Stimulated activated memory B cell treated with anti-CD40 and anti-IgM and Interleukin-4, amounts not matched to agents 10 μg/mL and 1 μg/mL and 100 μg/mL, for 72 hours (primary cell): ENCODE results near the gene ADPGK.
A peak's percentile ranks its signal among the peaks of the same experiment; 100 is the strongest.

Experiments
- ATAC-seq: fragments of 150-1000 bp; cut with Tn5 transposase; 2 replicates; pipeline ENCODE4 v1.10.0; 2021
- H3K27ac Mint-ChIP-seq: one replicate; pipeline ENCODE4 v1.8.0; 2022; ENCODE audit warnings: mild to moderate bottlenecking, mixed read lengths
- H3K27me3 Mint-ChIP-seq: one replicate; pipeline ENCODE4 v1.8.0; 2022; ENCODE audit warnings: mixed read lengths
- H3K36me3 Mint-ChIP-seq: one replicate; pipeline ENCODE4 v1.8.0; 2022; ENCODE audit warnings: mixed read lengths
- H3K4me1 Mint-ChIP-seq: one replicate; pipeline ENCODE4 v1.8.0; 2022; ENCODE audit warnings: mixed read lengths
- H3K4me3 Mint-ChIP-seq: one replicate; pipeline ENCODE4 v1.8.0; 2022; ENCODE audit warnings: mild to moderate bottlenecking, moderate library complexity, mixed read lengths
- H3K9me3 Mint-ChIP-seq: one replicate; pipeline ENCODE4 v1.8.0; 2022; ENCODE audit warnings: mixed read lengths

ADPGK gene

GRCh38 chr15:72781631-72782030 is 1.9 kb downstream of the ADPGK start:
- Mint-ChIP-seq H3K27me3 (no peaks in the 10 kb centered on the region), H3K4me1 (peaks cover 58% of the 10 kb centered on the region), H3K4me3 (peak overlapping the region; percentile 59), H3K9me3 (no peaks in the 10 kb centered on the region), H3K27ac (peak overlapping the region; percentile 71), H3K36me3 (peaks cover 41% of the 10 kb centered on the region)
- no peak for ATAC-seq

GRCh38 chr15:72778796-72779195 is 4.8 kb downstream of the ADPGK start:
- Mint-ChIP-seq H3K27me3 (no peaks in the 10 kb centered on the region), H3K4me3 (no peak overlapping the region), H3K27ac (no peak overlapping the region), H3K4me1 (peaks cover 68% of the 10 kb centered on the region), H3K9me3 (no peaks in the 10 kb centered on the region), H3K36me3 (peaks cover 59% of the 10 kb centered on the region)
- no peak for ATAC-seq

- Mint-ChIP-seq H3K27ac (peak overlapping the region; percentile 79), H3K36me3 (peaks cover 70% of the 10 kb centered on the region), H3K4me1 (peaks cover 65% of the 10 kb centered on the region), H3K4me3 (peak overlapping the region; percentile 30), H3K9me3 (no peaks in the 10 kb centered on the region), H3K27me3 (no peaks in the 10 kb centered on the region)
- no peak for ATAC-seq
Observed at GRCh38 chr15:72774696-72775383, 8.7 kb downstream of the ADPGK start.

GRCh38 chr15:72771329-72771725 is 12.2 kb downstream of the ADPGK start:
- H3K9me3 Mint-ChIP-seq = peaks cover 3% of the 10 kb centered on the region
- H3K27ac Mint-ChIP-seq = no peak overlapping the region
- no peak overlapping the region for H3K4me3 Mint-ChIP-seq
- no peaks in the 10 kb centered on the region for H3K27me3 Mint-ChIP-seq
- ATAC-seq = no peak
- H3K36me3 Mint-ChIP-seq = peaks cover 76% of the 10 kb centered on the region
- H3K4me1 Mint-ChIP-seq = peaks cover 41% of the 10 kb centered on the region

GRCh38 chr15:72770673-72771328 is 12.8 kb downstream of the ADPGK start:
- peaks cover 3% of the 10 kb centered on the region for H3K9me3 Mint-ChIP-seq

GRCh38 chr15:72766780-72767179 is 16.8 kb downstream of the ADPGK start:
- no peak for ATAC-seq
- peaks cover 9% of the 10 kb centered on the region for H3K4me1 Mint-ChIP-seq
- peaks cover 3% of the 10 kb centered on the region for H3K9me3 Mint-ChIP-seq
- no peak overlapping the region for H3K4me3 Mint-ChIP-seq
- H3K27ac Mint-ChIP-seq = no peak overlapping the region
- peaks cover 63% of the 10 kb centered on the region for H3K36me3 Mint-ChIP-seq
- no peaks in the 10 kb centered on the region for H3K27me3 Mint-ChIP-seq

More at GRCh38 chr15:72770673-72771328, 12.8 kb downstream of the ADPGK start:
- H3K27me3 Mint-ChIP-seq = no peaks in the 10 kb centered on the region
- ATAC-seq = no peak
- peaks cover 75% of the 10 kb centered on the region for H3K36me3 Mint-ChIP-seq
- peaks cover 36% of the 10 kb centered on the region for H3K4me1 Mint-ChIP-seq
- H3K27ac Mint-ChIP-seq = no peak overlapping the region
- H3K4me3 Mint-ChIP-seq = no peak overlapping the region

GRCh38 chr15:72766025-72766424 is 17.5 kb downstream of the ADPGK start:
- ATAC-seq = no peak
- Mint-ChIP-seq H3K36me3 (peaks cover 57% of the 10 kb centered on the region), H3K27ac (no peak overlapping the region), H3K4me1 (peaks cover 4% of the 10 kb centered on the region), H3K9me3 (peaks cover 3% of the 10 kb centered on the region), H3K4me3 (no peak overlapping the region), H3K27me3 (no peaks in the 10 kb centered on the region)

- peaks cover 57% of the 10 kb centered on the region for H3K36me3 Mint-ChIP-seq
- H3K9me3 Mint-ChIP-seq = peaks cover 3% of the 10 kb centered on the region
- no peak for ATAC-seq
- no peak overlapping the region for H3K27ac Mint-ChIP-seq
- H3K27me3 Mint-ChIP-seq = no peaks in the 10 kb centered on the region
- no peaks in the 10 kb centered on the region for H3K4me1 Mint-ChIP-seq
- no peak overlapping the region for H3K4me3 Mint-ChIP-seq
Observed at GRCh38 chr15:72764656-72765055, 18.9 kb downstream of the ADPGK start.

GRCh38 chr15:72760590-72761260 is 22.8 kb downstream of the ADPGK start:
- no peaks in the 10 kb centered on the region for H3K27me3 Mint-ChIP-seq
- no peak overlapping the region for H3K4me3 Mint-ChIP-seq
- H3K9me3 Mint-ChIP-seq = no peaks in the 10 kb centered on the region
- H3K4me1 Mint-ChIP-seq = no peaks in the 10 kb centered on the region
- no peak overlapping the region for H3K27ac Mint-ChIP-seq
- ATAC-seq = no peak
- peaks cover 58% of the 10 kb centered on the region for H3K36me3 Mint-ChIP-seq

GRCh38 chr15:72758182-72758581 is 25.4 kb downstream of the ADPGK start:
- ATAC-seq = no peak
- Mint-ChIP-seq H3K4me1 (peaks cover 12% of the 10 kb centered on the region), H3K27ac (no peak overlapping the region), H3K36me3 (peaks cover 72% of the 10 kb centered on the region), H3K4me3 (no peak overlapping the region), H3K9me3 (no peaks in the 10 kb centered on the region), H3K27me3 (no peaks in the 10 kb centered on the region)

GRCh38 chr15:72754096-72754495 is 29.5 kb downstream of the ADPGK start:
- no peak for ATAC-seq
- Mint-ChIP-seq H3K4me1 (peaks cover 26% of the 10 kb centered on the region), H3K36me3 (peaks cover 73% of the 10 kb centered on the region), H3K27me3 (no peaks in the 10 kb centered on the region), H3K9me3 (no peaks in the 10 kb centered on the region), H3K27ac (peak overlapping the region; percentile 6), H3K4me3 (no peak overlapping the region)

GRCh38 chr15:72751751-72752455 is 31.7 kb downstream of the ADPGK start:
- peak; percentile 55 for ATAC-seq

GRCh38 chr15:72749700-72750099 is 33.9 kb downstream of the ADPGK start:
- Mint-ChIP-seq H3K27ac (no peak overlapping the region), H3K27me3 (no peaks in the 10 kb centered on the region), H3K9me3 (no peaks in the 10 kb centered on the region), H3K4me1 (peaks cover 20% of the 10 kb centered on the region), H3K4me3 (no peak overlapping the region), H3K36me3 (peaks cover 62% of the 10 kb centered on the region)
- ATAC-seq = no peak

More at GRCh38 chr15:72751751-72752455, 31.7 kb downstream of the ADPGK start:
- Mint-ChIP-seq H3K9me3 (no peaks in the 10 kb centered on the region), H3K36me3 (peaks cover 71% of the 10 kb centered on the region), H3K27me3 (no peaks in the 10 kb centered on the region), H3K4me3 (no peak overlapping the region), H3K27ac (peak overlapping the region; percentile 55), H3K4me1 (peaks cover 26% of the 10 kb centered on the region)

- H3K9me3 Mint-ChIP-seq = no peaks in the 10 kb centered on the region
- peaks cover 37% of the 10 kb centered on the region for H3K4me1 Mint-ChIP-seq
- ATAC-seq = peak; percentile 55
- peak overlapping the region; percentile 50 for H3K27ac Mint-ChIP-seq
- H3K36me3 Mint-ChIP-seq = peaks cover 52% of the 10 kb centered on the region
- H3K4me3 Mint-ChIP-seq = no peak overlapping the region
- H3K27me3 Mint-ChIP-seq = no peaks in the 10 kb centered on the region
Observed at GRCh38 chr15:72740219-72740618, 43.3 kb downstream of the ADPGK start.

- peaks cover 44% of the 10 kb centered on the region for H3K4me1 Mint-ChIP-seq
- H3K36me3 Mint-ChIP-seq = peaks cover 67% of the 10 kb centered on the region
Observed at GRCh38 chr15:72737723-72738122, 45.8 kb downstream of the ADPGK start.

More at GRCh38 chr15:72737723-72738122, 45.8 kb downstream of the ADPGK start:
- ATAC-seq = no peak
- Mint-ChIP-seq H3K4me3 (no peak overlapping the region), H3K27me3 (no peaks in the 10 kb centered on the region), H3K27ac (no peak overlapping the region), H3K9me3 (no peaks in the 10 kb centered on the region)
